GM20000 (cell line): ENCODE results near the gene MAMDC2.

Source experiments
- DNase-seq: peaks from one replicate; pipeline ENCODE4 v3.0.0; 2012; ENCODE audit warnings: low spot score
- CTCF ChIP-seq: IDR thresholded peaks from 2 replicates; pipeline ENCODE4 v1.5.1; 2012; ENCODE audit warnings: mild to moderate bottlenecking, control low read depth; ENCODE audit errors: extremely low read depth, missing control alignments

MAMDC2 gene

GRCh38 chr9:70093095-70093494 lies 49.4 kb downstream of the MAMDC2 start:
- no peak for TF ChIP-seq CTCF

GRCh38 chr9:70093944-70094343 lies 50.3 kb downstream of the MAMDC2 start:
- no peak for DNase-seq
- TF ChIP-seq CTCF: no peak

More at GRCh38 chr9:70093095-70093494, 49.4 kb downstream of the MAMDC2 start:
- no peak for DNase-seq

GRCh38 chr9:70094747-70095146 lies 51.1 kb downstream of the MAMDC2 start:
- DNase-seq: no peak
- no peak for TF ChIP-seq CTCF

GRCh38 chr9:70097187-70097586 lies 53.5 kb downstream of the MAMDC2 start:
- DNase-seq: no peak
- no peak for TF ChIP-seq CTCF

- DNase-seq: no peak
- TF ChIP-seq CTCF: no peak
These were observed 56.7 kb downstream of the MAMDC2 start for GRCh38 chr9:70100362-70100761.

GRCh38 chr9:70101265-70101664 lies 57.6 kb downstream of the MAMDC2 start:
- DNase-seq: no peak
- TF ChIP-seq CTCF: no peak

GRCh38 chr9:70105147-70105546 lies 61.5 kb downstream of the MAMDC2 start:
- no peak for DNase-seq
- no peak for TF ChIP-seq CTCF
